HG03354 (cell line): ENCODE measurements around the gene BCAP31.
"Not testable (repeated sequence)": the region's sequence is repeated elsewhere in the genome, so short reads cannot be mapped to it uniquely, and the experiment has no call there.

ENCODE experiments used
- ATAC-seq: cut with Tn5 transposase; IDR thresholded peaks from one replicate; pipeline ENCODE4 v1.9.1; 2021; ENCODE audit warnings: mild to moderate bottlenecking; ENCODE audit not compliant: unreplicated experiment, poor library complexity, severe bottlenecking

Gene BCAP31

DNA sequence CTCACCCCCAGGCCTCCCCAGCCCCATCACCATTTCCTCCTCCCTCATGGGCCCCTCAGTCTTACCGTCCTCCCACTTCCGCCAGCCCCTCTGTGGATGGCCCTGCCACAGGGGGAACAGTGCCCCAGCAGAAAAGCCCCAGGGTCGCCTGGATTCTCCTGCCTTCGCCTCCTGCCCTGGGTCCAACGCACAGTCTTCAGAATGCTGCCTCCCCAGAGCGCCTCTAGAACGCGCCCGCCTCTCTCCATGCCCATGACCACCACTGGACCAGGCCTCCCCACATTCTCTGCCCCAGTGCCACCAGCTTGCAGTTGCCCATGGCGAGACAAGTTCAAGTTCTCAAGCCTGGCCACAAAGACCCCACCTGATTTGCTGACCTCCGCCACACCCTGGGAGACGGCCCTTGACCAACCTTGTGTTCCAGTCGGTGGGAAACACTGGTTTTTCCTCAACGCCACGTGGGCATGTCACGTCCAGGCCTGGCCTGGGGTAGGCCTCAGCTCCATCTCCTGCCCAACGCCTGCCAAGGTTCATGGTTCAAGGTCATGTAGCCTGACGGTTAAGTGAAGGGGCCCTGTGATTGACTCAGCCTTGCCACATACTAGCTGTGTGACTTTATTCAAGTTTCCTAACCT is 39.2 kb upstream of the BCAP31 start:
- ATAC-seq: peak; percentile 7

DNA sequence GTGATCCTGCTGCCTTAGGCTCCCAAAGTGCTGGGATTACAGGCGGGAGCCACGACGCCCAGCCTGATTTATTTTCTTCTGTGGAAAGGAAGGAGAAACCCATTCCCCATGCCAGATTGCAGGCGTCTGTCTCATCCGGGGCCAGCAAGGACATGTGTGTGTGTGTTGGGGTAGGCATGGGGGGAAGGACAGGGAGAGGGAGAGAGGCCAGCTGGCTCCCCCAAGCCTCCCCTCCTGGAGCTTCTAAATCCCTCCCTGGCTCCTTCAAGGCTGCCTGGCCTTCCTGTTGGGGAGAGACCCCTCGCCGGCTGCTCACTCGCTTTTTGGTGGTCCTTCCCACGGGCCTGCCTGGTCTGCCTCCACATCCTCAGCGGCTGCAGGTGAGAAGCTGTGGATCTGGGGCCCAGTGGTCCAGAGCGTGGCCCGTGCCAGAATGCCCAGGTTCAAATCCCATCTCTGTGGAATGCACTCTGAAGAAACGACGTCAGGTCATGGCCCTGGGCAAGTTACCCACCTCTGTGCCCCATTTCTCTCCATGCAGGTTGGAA is 38.5 kb upstream of the BCAP31 start:
- ATAC-seq: no peak

DNA sequence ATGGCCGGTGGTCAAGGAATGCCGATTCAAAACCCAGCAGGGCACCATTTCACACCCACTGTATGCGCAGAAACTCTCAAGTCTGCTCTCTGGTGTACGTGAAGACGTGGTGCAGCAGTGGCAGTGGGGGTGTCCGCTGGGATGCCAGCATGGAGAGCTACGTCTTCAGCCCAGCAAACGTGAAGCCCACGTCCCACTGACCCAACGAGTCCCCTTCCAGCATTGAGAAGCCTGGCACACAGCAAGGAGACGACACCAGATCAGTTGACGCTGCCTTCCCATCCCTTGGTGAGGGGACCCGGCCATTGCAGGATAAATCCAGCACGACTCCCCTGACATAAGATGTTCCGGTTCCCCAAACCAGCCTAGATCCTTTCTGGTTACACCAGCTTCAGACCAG is 37.7 kb upstream of the BCAP31 start:
- no peak for ATAC-seq

DNA sequence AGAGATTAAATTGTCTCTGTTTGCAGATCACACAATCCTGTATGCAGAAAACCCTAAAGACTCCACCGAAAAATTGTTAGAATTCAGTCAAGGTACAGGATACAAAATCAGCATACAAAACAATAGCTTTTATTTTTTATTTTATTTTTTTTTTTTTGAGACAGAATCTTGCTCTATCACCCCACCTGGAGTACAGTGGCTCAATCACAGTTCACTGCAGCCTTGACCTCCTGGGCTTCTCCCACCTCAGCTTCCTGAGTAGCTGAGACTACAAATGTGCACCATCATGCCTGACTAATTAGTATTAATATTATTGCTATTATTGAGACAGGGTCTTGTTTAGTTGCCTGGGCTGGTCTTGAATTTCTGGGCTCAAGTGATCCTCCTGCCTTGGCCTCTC is 30.9 kb upstream of the BCAP31 start:
- no peak for ATAC-seq

DNA sequence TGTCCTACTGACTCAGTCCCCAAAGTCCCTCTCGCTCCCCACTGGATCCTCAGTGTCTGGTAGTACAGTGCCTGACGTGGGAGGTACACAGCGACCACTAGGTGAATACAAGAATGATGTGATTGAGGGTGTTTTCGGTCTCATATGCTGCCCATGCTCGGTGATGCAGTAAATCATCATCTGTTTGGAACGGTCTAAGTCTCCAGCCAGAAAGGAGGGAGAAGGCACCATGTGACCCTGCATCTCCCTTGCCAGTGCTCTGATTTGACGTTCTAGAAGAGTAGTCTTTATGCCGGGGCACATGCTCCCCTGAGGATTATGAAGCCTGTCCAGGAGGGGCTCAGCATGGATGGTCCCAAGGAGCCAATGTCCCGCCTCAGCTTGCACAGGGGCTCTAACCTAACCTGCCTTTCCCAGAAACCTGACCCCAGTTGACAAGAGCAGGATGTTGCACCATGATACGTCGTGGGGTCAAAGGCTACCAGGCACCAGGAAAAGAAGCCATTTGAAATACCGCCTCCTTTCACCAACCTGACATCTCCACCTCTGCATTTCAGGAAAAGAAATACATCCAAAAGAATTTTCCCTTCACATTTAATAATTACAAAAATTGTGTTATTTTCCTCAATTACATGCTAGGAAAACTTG is 26.1 kb upstream of the BCAP31 start:
- ATAC-seq: no peak

DNA sequence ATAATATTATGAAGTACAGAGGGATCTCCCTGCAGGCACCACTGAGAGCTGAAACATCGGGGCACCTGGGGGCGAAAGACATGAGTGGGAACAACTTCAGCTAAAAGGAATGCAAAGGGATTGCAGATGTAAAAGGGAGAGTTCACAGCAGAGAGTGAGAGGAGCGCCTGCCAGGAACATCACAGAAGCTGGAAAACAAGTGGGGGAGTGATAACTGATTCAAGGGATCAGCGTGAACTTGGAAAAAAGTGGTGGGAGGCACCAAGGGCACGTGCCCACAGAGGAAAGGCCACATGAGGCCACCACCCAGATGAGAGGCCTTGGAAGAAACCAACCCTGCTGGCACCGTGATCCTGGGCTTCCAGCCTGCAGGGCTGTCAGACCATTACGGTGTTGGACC is 24.8 kb upstream of the BCAP31 start:
- not testable (repeated sequence) for ATAC-seq

DNA sequence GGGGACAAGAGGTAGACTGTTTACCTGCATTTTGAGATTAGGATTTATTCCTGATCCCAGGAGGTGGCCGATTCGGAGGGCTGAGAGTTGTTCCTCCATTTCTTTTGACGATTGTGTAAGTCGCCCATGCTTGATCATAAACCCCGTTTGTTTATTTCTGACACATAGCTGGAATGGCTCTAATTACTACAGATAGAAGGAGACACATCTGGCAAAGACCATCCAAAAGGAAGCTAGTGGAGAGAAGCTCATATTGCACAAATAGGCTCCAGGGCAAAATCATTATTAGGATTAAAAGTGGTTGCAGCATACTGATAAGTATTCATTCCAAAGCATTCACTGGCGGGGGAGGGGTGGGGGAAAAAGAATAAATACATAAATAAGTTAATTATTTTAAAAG is 22.8 kb upstream of the BCAP31 start:
- not testable (repeated sequence) for ATAC-seq

DNA sequence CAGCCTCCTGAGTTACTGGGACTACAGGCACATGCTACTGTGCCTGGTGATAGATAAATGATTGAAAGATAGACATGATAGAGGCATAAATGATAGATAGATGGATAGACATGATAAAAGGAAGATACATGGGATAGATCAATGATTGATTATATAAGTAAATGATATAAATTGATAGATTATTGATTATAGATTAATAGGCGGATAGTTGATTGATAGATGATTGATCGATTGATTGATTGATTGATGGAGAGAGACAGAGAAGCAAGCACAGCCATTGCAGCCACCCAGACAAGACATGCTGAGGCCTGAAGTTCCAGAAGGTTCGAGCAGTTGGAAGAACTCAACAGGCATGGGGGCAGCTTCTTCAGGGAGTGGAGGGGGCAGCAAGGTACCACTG is 22.2 kb upstream of the BCAP31 start:
- ATAC-seq: no peak

DNA sequence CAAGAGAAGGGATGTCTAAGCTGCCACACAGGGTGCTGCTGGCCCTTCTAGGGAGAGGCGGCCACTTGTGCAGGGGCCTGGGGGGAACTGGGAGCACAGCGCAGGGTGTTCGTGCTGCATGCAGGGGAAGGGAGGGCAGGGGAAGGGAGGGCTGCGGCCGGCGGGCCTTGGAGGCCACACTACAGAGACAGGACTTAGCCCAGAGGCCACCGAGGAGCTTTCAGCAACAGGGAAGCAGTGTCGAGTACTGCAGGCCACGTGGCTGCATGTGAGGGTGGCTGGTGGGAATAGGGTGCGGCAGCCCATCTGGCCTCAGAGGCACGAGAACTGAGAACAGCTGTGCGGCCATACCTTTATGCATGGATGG is 20.9 kb upstream of the BCAP31 start:
- ATAC-seq: not testable (repeated sequence)

DNA sequence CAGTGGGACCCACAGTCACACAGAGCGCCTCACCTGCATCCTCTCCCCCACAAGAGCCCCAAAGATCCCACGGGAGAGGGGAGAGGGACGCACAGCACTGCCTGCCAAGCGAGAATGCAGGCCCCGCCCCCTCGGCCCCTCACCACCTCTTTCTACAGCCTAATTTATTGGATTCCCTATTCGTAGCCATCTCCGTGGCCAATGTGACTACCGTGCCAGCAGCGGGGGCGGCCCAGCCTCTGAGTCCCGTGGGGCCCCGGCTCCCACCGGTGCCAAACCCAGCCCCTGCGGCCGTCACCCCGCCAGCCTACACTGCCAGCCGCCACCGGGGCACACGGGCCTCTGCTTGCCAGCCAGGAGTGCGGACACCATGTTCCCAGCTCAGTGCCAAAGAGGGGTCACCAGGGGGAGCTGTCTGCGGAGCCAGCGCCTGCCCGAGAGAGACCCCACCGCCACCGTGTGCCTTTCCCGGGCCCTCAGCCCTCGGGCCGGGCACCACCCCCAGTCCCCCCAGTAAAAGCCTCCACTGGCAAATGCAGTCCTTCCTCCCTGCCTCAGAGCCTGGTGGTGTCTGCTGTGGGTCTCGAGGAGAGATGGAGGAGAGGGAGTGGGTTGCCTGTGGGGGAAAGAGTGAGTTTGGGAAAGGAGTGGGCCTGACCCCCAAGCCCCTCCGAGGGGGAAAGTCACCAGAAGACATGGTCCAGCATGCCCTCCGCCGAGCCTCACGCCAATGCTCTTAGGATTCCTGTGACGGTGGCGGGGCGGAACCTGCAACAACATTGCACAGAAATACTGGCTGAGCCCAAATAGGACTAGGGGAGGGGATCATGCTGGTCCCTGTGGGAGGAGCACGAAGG is 20.3 kb upstream of the BCAP31 start:
- ATAC-seq: no peak

DNA sequence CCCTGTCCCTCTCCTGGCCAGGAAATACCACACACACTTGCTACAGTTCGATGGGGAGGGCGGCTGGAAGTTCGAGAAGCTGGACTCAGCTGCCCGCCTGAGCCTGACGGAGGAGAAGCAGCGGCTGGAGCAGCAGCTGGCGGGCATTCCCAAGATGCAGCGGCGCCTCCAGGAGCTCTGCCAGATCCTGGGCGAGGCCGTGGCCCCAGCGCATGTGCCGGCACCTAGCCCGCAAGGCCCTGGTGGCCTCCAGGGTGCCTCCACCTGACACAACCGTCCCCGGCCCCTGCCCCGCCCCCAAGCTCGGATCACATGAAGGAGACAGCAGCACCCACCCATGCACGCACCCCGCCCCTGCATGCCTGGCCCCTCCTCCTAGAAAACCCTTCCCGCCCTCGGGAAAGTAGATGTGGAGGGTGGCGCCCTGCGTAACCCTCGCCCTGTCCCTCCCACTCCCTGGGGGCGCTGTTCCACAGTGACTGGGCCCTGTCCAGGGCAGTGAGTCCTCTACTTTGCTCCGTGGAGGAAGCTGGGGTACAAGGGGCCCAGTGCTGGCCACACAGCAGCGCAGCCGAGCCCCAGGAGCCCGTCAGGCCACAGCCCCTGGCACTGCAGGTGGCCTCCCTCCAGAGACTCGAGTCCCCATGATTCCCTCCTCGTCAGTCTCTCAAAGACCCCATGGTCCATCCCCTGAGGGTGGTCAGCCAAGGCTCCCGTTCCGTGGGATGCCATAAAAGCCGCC is 19.5 kb upstream of the BCAP31 start:
- ATAC-seq: not testable (repeated sequence)

DNA sequence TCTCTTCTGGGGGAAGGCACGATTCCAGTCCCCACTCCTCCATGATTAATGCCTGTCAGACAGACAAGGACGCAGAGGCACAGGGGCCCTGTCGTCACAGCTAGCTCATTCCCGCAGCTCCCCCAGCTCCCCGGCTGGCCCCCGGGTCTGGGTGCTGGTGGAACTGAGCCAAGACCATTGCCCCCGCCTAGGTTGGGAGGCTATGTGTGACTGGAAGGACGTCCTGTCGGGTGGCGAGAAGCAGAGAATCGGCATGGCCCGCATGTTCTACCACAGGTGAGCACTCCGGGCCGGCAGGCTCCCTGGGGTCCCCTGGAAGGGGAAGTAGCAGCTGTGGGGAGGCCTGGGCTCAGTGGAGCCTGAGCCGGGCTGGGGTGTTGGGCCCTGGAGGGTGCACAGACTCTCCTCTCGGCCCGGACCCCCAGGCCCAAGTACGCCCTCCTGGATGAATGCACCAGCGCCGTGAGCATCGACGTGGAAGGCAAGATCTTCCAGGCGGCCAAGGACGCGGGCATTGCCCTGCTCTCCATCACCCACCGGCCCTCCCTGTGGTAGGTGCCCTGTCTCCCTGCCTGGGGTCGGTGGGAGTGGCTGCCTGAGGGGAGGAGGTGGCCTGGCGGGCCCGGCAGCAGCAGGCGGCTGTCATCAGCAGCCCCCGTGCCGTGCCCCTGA is 18.7 kb upstream of the BCAP31 start:
- not testable (repeated sequence) for ATAC-seq

DNA sequence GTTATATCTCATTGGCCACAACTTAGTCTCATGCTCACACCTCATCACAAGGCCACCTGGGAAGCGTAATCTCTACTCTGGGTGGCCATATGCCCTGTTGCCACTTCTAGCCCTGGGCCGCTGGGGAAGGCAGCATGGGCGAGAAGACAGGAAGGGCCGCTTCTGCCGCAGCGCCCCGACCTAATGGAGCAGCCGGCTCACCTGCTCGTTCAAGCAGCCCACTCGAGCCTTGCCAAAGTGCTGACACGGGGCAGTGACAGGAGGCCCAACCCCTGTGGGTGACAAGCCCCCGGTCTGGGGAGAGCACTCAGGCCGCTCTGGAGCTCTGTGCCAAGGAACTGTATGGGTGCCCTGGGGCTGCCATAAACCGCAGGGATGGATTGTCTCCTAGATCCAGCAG is 17.9 kb upstream of the BCAP31 start:
- not testable (repeated sequence) for ATAC-seq

DNA sequence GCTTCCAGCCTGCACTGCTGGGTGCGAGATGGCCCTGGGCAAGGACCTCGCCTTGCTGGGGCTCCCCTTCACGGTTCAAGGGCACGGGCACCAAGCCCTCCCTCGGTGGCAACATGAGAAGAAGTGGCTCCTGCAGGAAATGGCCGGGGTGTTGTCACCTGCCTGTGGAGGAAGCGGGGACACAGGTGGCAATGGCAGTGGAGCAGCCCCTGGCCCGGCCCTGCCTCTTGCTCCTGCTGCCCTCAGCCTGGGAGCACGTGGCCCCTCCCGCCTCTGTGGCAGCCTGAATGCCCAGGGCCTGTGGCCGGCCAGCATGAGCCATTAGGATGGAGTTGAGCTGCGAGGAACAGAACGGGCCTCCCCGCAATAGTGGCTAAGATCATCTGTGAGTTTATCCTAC is 17.3 kb upstream of the BCAP31 start:
- no peak for ATAC-seq

DNA sequence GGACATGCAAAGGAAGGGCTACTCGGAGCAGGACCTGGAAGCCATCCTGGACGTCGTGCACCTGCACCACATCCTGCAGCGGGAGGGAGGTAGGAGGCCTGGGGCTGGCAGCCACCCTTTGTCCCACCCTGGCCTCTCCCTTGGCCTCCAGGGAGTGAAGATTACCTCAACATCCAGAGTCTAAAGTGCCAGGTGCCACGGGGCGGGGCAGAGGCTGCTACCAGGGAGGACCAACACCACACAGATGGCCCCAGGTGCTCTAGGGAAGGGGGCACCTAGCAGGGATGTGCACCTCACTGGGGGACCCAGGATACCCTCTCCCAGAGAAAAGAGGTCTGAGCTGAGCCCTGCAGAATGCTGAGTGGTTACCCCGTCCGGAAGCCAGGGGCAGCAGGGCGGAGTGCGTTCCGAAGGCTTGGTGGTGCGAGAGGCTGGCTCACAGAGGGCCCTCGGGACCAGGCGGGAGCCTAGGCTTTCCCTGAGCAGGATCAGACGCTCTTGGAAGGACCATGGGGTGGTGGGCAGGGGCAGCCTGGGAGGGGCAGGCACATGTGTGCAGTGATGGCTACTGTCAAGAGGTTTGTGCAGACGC is 16.5 kb upstream of the BCAP31 start:
- no peak for ATAC-seq

DNA sequence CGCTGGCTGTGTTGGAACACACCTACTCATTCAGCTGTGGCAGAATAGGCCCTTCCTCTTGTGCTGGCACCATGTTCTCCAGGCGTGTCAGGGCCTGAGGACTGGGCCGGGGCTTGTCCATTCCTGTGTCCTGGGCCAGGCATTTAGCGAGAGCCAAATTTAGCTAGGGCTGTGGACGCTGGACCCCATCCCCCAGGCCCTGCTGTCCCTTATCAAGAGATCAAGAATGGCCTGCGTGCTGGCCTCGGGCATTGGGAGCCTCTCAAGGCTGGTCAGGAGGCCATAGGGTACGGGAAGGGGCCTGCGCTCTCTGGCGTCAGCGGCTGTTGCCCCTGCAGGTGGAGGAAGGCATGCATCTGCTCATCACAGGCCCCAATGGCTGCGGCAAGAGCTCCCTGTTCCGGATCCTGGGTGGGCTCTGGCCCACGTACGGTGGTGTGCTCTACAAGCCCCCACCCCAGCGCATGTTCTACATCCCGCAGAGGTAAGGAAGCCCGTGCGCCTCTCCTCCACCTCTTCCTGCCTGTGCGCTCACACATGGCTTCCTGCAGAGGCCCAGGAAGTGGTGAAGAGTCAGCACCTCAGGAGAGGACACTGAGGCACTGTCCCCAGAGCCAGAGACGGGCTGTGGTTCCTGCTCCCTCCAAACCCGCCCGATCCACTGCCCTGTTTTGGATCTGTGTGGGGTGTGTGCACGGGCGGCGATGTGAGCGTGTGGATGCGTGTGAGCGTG is 15.7 kb upstream of the BCAP31 start:
- ATAC-seq: no peak

DNA sequence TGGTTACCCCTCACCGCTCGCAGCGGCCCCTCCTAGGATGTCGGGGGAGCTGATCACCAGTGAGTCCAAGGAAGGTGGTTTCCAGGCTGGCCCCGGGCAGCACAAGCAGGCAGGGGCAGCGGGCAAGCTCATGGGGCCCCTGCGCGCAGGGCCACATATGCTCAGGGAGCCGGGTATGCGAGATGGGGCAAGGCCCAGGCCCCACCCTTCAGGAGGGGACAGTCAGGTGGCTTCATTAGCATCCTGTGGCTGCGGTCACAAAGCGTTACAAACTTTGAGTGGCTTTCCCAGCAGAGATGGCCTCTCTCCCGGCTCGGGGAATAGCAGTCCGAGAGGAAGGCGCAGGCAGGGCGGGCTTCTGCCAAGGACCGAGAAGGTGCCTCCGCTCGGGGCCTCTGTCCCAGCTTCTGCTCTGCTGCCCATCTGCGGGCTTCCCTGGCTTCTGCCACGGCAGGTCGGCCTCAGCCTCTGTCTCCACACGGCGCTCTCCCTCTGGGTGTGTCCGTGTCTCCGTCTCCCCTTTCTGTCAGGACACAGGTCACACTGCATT is 13.9 kb upstream of the BCAP31 start:
- no peak for ATAC-seq

DNA sequence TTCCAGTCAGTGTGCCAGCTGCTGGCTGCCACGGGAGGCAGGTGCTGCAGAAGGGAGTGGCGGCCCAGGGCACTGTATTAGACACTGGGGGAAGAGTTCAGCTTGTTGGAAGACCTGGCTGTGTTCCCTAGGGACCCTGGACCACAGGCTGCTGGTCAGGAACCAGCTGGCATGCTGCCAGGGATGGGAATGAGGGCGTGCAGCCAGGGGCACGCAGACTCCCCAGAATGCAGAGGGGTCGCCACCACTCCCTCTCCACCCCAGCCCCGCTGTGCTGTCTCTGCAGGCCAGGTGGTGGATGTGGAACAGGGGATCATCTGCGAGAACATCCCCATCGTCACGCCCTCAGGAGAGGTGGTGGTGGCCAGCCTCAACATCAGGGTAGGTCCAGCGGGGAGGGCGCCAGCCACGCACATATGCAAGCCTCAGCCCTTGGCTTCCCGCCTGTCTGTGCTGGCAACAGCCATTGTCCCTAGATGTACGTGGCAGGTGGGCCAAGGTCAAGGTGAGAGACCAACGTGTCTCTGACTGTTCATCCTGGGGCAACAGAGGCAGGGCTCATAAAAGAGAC is 12.8 kb upstream of the BCAP31 start:
- no peak for ATAC-seq
